Liver (tissue), 9 donors: ENCODE results near the gene CHAF1B. TPM values are rescaled to one million over a fixed set of nuclear protein-coding genes. Genes with fewer than 3 reads are reported as not detected.

Experiments
- DNase-seq: peaks from one replicate; pipeline ENCODE4 v3.0.0-alpha.2; 2017; ENCODE audit warnings: low spot score
- H3K27ac ChIP-seq, 2 donors: one replicate each; pipeline ENCODE4 v1.7.0; 2013; ENCODE audit warnings: inconsistent platforms in 2 of 2, low read length in 2 of 2, control low read depth in 1 of 2, low read depth in 1 of 2, mild to moderate bottlenecking in 1 of 2
- H3K27me3 ChIP-seq, 4 donors: one replicate each; pipeline versions ENCODE4 v1.6.1 to v1.7.0; 2013; ENCODE audit warnings: low read length in 3 of 4, inconsistent platforms in 1 of 4, mild to moderate bottlenecking in 1 of 4, moderate library complexity in 1 of 4; ENCODE audit not compliant: control insufficient read depth in 4 of 4, insufficient read depth in 4 of 4
- H3K36me3 ChIP-seq, 4 donors: one replicate each; pipeline versions ENCODE4 v1.6.1 to v1.7.0; 2013; ENCODE audit warnings: low read length in 3 of 4, mild to moderate bottlenecking in 3 of 4, low read depth in 1 of 4, moderate library complexity in 1 of 4; ENCODE audit not compliant: control insufficient read depth in 4 of 4, insufficient read depth in 3 of 4
- H3K4me1 ChIP-seq, 4 donors: one replicate each; pipeline versions ENCODE4 v1.6.1 to v1.7.0; 2013; ENCODE audit warnings: low read length in 3 of 4, mild to moderate bottlenecking in 3 of 4, moderate library complexity in 1 of 4; ENCODE audit not compliant: control insufficient read depth in 4 of 4, insufficient read depth in 4 of 4
- H3K4me3 ChIP-seq, 3 donors: one replicate each; pipeline versions ENCODE4 v1.6.1 to v1.7.0; 2013; ENCODE audit warnings: low read length in 3 of 3, control low read depth in 1 of 3, low read depth in 1 of 3, mild to moderate bottlenecking in 1 of 3
- H3K9ac ChIP-seq, 2 donors: one replicate each; pipeline ENCODE4 v1.7.0; 2013; ENCODE audit warnings: low read length in 2 of 2, mild to moderate bottlenecking in 2 of 2, moderate library complexity in 2 of 2, control low read depth in 1 of 2, low read depth in 1 of 2
- H3K9me3 ChIP-seq, 4 donors: one replicate each; pipeline versions ENCODE4 v1.6.1 to v1.7.0; 2013; ENCODE audit warnings: low read length in 3 of 4; ENCODE audit not compliant: control insufficient read depth in 4 of 4
- EGR1 ChIP-seq, 2 donors: IDR thresholded peaks; 2 replicates each; pipeline ENCODE4 v1.6.1; 2016 to 2018; ENCODE audit warnings: antibody characterized with exemption in 2 of 2, low read depth in 2 of 2
- FOXA2 ChIP-seq: IDR thresholded peaks from 2 replicates; pipeline ENCODE4 v1.6.1; 2016; ENCODE audit warnings: antibody characterized with exemption
- GABPA ChIP-seq, 2 donors: IDR thresholded peaks in 1 of 2; conservative IDR thresholded peaks in 1 of 2; 2 replicates each; pipeline ENCODE4 v1.6.1; 2016; ENCODE audit warnings: antibody characterized with exemption in 2 of 2, mild to moderate bottlenecking in 1 of 2, moderate library complexity in 1 of 2
- HNF4A ChIP-seq, 2 donors: conservative IDR thresholded peaks; 2 replicates each; pipeline ENCODE4 v1.6.1; 2016; ENCODE audit warnings: antibody characterized with exemption in 2 of 2, mild to moderate bottlenecking in 2 of 2
- HNF4G ChIP-seq: IDR thresholded peaks from 2 replicates; pipeline ENCODE4 v1.6.1; 2016; ENCODE audit warnings: antibody characterized with exemption
- JUND ChIP-seq, 2 donors: IDR thresholded peaks; 2 replicates each; pipeline ENCODE4 v1.6.1; 2016; ENCODE audit warnings: antibody characterized with exemption in 2 of 2
- MAX ChIP-seq: IDR thresholded peaks from 2 replicates; pipeline ENCODE4 v1.6.1; 2016; ENCODE audit warnings: antibody characterized with exemption
- NR2F2 ChIP-seq: IDR thresholded peaks from 2 replicates; pipeline ENCODE4 v1.6.1; 2016; ENCODE audit warnings: antibody characterized with exemption
- RAD21 ChIP-seq, 2 donors: IDR thresholded peaks; 2 replicates each; pipeline ENCODE4 v1.6.1; 2016; ENCODE audit warnings: antibody characterized with exemption in 2 of 2, mild to moderate bottlenecking in 2 of 2
- RXRA ChIP-seq, 2 donors: IDR thresholded peaks; 2 replicates each; pipeline ENCODE4 v1.6.1; 2017 to 2018; ENCODE audit warnings: antibody characterized with exemption in 2 of 2, mild to moderate bottlenecking in 1 of 2
- SP1 ChIP-seq: IDR thresholded peaks from 2 replicates; pipeline ENCODE4 v1.6.1; 2018; ENCODE audit warnings: antibody characterized with exemption, mild to moderate bottlenecking
- TAF1 ChIP-seq: conservative IDR thresholded peaks from 2 replicates; pipeline ENCODE4 v1.6.1; 2016; ENCODE audit warnings: antibody characterized with exemption, mild to moderate bottlenecking
- YY1 ChIP-seq: IDR thresholded peaks from 2 replicates; pipeline ENCODE4 v1.6.1; 2016; ENCODE audit warnings: antibody characterized with exemption, mild to moderate bottlenecking
- WGBS: extraction: QIAGEN DNeasy Blood & Tissue Kit; methylation state at CpG from one replicate; pipeline ENCODE4 v1.1.7; 2013; 5-methylcytosine and 5-hydroxymethylcytosine counted together
- polyA plus RNA-seq, 2 donors: library from polyadenylated mRNA; stranded (reverse) in 1 of 2; unstranded in 1 of 2; fragments of 200-250 nt in 1 of 2; fragments of >200 nt in 1 of 2; fragmentation: Nextera tagmentation in 1 of 2; extraction: Ambion mirVana in 1 of 2; gene quantifications; one replicate each; pipeline versions ENCODE4 v1.2.1 to v1.2.3, GENCODE V29; 2013 to 2015
- total RNA-seq, 2 donors: library from RNA; depleted of rRNA; stranded (reverse); fragments of >200 nt; gene quantifications; one replicate each; pipeline ENCODE4 v1.2.3, GENCODE V29; 2014
- TF ChIP-seq, protein P1 (sequence below): IDR thresholded peaks from 2 replicates; pipeline ENCODE4 v1.6.1; 2016; ENCODE audit warnings: antibody characterized with exemption
- TF ChIP-seq, protein P2 (sequence below): IDR thresholded peaks from 2 replicates; pipeline ENCODE4 v1.6.1; 2016; ENCODE audit warnings: antibody characterized with exemption
- TF ChIP-seq, protein P3 (sequence below): fragments of 150-350 bp; IDR thresholded peaks from 2 replicates; pipeline ENCODE4 v1.5.1; 2017; ENCODE audit warnings: improper control_type of control experiment, low read depth, low read length; ENCODE audit not compliant: missing input control
- TF ChIP-seq, protein P4 (sequence below): IDR thresholded peaks from 2 replicates; pipeline ENCODE4 v1.6.1; 2016; ENCODE audit warnings: antibody characterized with exemption, mild to moderate bottlenecking
- donor health status: healthy.
- donor health status: healthy.
- donor health status: healthy.
- donor health status: healthy.
- donor health status: healthy.

Gene CHAF1B
- total and polyA plus RNA-seq, 4 donors: 0.33 to 2.7 (median 0.49) TPM

GRCh38 chr21:36354918-36355680 is 30.1 kb upstream of the CHAF1B start:
- H3K27me3 ChIP-seq: no peaks in the 10 kb centered on the region
- no peak overlapping the region for H3K9ac ChIP-seq
- 97% methylated on average over 5 of the region's 5 CpGs for WGBS
- no peak overlapping the region for H3K27ac ChIP-seq
- H3K4me1 ChIP-seq: no peaks in the 10 kb centered on the region
- peaks cover 12 to 62% (median 46%) of the 10 kb centered on the region in 4 donors for H3K36me3 ChIP-seq
- TF ChIP-seq, protein P1, sequence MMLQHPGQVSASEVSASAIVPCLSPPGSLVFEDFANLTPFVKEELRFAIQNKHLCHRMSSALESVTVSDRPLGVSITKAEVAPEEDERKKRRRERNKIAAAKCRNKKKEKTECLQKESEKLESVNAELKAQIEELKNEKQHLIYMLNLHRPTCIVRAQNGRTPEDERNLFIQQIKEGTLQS: no peak
- no peak for TF ChIP-seq FOXA2
- no peak for TF ChIP-seq RXRA (IDR thresholded peaks at IDR 0.05)
- TF ChIP-seq JUND (IDR thresholded peaks at IDR 0.05): no peak
- TF ChIP-seq, protein P2, sequence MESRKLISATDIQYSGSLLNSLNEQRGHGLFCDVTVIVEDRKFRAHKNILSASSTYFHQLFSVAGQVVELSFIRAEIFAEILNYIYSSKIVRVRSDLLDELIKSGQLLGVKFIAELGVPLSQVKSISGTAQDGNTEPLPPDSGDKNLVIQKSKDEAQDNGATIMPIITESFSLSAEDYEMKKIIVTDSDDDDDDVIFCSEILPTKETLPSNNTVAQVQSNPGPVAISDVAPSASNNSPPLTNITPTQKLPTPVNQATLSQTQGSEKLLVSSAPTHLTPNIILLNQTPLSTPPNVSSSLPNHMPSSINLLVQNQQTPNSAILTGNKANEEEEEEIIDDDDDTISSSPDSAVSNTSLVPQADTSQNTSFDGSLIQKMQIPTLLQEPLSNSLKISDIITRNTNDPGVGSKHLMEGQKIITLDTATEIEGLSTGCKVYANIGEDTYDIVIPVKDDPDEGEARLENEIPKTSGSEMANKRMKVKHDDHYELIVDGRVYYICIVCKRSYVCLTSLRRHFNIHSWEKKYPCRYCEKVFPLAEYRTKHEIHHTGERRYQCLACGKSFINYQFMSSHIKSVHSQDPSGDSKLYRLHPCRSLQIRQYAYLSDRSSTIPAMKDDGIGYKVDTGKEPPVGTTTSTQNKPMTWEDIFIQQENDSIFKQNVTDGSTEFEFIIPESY: no peak
- no peak for TF ChIP-seq MAX
- no peak for TF ChIP-seq HNF4G
- TF ChIP-seq NR2F2: no peak
- no peak for TF ChIP-seq TAF1
- TF ChIP-seq, protein P3, sequence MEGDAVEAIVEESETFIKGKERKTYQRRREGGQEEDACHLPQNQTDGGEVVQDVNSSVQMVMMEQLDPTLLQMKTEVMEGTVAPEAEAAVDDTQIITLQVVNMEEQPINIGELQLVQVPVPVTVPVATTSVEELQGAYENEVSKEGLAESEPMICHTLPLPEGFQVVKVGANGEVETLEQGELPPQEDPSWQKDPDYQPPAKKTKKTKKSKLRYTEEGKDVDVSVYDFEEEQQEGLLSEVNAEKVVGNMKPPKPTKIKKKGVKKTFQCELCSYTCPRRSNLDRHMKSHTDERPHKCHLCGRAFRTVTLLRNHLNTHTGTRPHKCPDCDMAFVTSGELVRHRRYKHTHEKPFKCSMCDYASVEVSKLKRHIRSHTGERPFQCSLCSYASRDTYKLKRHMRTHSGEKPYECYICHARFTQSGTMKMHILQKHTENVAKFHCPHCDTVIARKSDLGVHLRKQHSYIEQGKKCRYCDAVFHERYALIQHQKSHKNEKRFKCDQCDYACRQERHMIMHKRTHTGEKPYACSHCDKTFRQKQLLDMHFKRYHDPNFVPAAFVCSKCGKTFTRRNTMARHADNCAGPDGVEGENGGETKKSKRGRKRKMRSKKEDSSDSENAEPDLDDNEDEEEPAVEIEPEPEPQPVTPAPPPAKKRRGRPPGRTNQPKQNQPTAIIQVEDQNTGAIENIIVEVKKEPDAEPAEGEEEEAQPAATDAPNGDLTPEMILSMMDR: no peak
- no peak for TF ChIP-seq YY1
- TF ChIP-seq, protein P4, sequence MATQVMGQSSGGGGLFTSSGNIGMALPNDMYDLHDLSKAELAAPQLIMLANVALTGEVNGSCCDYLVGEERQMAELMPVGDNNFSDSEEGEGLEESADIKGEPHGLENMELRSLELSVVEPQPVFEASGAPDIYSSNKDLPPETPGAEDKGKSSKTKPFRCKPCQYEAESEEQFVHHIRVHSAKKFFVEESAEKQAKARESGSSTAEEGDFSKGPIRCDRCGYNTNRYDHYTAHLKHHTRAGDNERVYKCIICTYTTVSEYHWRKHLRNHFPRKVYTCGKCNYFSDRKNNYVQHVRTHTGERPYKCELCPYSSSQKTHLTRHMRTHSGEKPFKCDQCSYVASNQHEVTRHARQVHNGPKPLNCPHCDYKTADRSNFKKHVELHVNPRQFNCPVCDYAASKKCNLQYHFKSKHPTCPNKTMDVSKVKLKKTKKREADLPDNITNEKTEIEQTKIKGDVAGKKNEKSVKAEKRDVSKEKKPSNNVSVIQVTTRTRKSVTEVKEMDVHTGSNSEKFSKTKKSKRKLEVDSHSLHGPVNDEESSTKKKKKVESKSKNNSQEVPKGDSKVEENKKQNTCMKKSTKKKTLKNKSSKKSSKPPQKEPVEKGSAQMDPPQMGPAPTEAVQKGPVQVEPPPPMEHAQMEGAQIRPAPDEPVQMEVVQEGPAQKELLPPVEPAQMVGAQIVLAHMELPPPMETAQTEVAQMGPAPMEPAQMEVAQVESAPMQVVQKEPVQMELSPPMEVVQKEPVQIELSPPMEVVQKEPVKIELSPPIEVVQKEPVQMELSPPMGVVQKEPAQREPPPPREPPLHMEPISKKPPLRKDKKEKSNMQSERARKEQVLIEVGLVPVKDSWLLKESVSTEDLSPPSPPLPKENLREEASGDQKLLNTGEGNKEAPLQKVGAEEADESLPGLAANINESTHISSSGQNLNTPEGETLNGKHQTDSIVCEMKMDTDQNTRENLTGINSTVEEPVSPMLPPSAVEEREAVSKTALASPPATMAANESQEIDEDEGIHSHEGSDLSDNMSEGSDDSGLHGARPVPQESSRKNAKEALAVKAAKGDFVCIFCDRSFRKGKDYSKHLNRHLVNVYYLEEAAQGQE: no peak
- no peak for TF ChIP-seq RAD21 (IDR thresholded peaks at IDR 0.05)
- TF ChIP-seq HNF4A (conservative IDR thresholded peaks at IDR 0.05): no peak
- no peaks in the 10 kb centered on the region for H3K9me3 ChIP-seq
- no peak for DNase-seq
- no peak overlapping the region for H3K4me3 ChIP-seq

- no peak for DNase-seq
- H3K36me3 ChIP-seq: peaks cover 17 to 61% (median 48%) of the 10 kb centered on the region in 4 donors
- TF ChIP-seq HNF4A (conservative IDR thresholded peaks at IDR 0.05) (no peak), EGR1 (IDR thresholded peaks at IDR 0.05; ENCODE audit: low read depth in 2 of 2) (no peak), HNF4G (no peak), MAX (no peak), RAD21 (IDR thresholded peaks at IDR 0.05) (no peak), TAF1 (no peak), FOXA2 (no peak), JUND (IDR thresholded peaks at IDR 0.05) (no peak), RXRA (IDR thresholded peaks at IDR 0.05) (no peak), YY1 (no peak), GABPA (IDR thresholded peaks at IDR 0.05 in 1 of 2, conservative IDR thresholded peaks at IDR 0.05 in 1 of 2) (no peak), SP1 (no peak)
- TF ChIP-seq, protein P1: no peak
- TF ChIP-seq, protein P2: no peak
- TF ChIP-seq, protein P3: no peak
Measured at GRCh38 chr21:36355868-36356267, 29.3 kb upstream of the CHAF1B start.

More at GRCh38 chr21:36355868-36356267, 29.3 kb upstream of the CHAF1B start:
- Histone ChIP-seq H3K9me3 (no peaks in the 10 kb centered on the region), H3K4me3 (no peak overlapping the region), H3K9ac (no peak overlapping the region), H3K4me1 (no peaks in the 10 kb centered on the region), H3K27me3 (no peaks in the 10 kb centered on the region), H3K27ac (no peak overlapping the region)
- 79% methylated on average over 2 of the region's 2 CpGs for WGBS
